Trophoblast cell (in vitro differentiated cells and primary cell): ENCODE measurements around the gene IPO11.

ENCODE experiments used
- DNase-seq, 2 donors: peaks; one replicate each; pipeline ENCODE4 v3.0.0-alpha.2; 2016
- H2AFZ ChIP-seq: 2 replicates; pipeline ENCODE4 v1.6.1; 2013; ENCODE audit warnings: low read length, moderate library complexity, mild to moderate bottlenecking; ENCODE audit not compliant: insufficient read depth, poor library complexity
- H2AK5ac ChIP-seq: 2 replicates; pipeline ENCODE4 v1.6.1; 2013; ENCODE audit warnings: mild to moderate bottlenecking, low read length
- H2BK120ac ChIP-seq: 2 replicates; pipeline ENCODE4 v1.6.1; 2013; ENCODE audit warnings: low read length, mild to moderate bottlenecking, moderate library complexity; ENCODE audit not compliant: insufficient read depth, poor library complexity
- H2BK12ac ChIP-seq: 2 replicates; pipeline ENCODE4 v1.6.1; 2013; ENCODE audit warnings: mild to moderate bottlenecking, low read length, moderate library complexity
- H2BK5ac ChIP-seq: 2 replicates; pipeline ENCODE4 v1.6.1; 2013; ENCODE audit warnings: low read length, low read depth, moderate library complexity, mild to moderate bottlenecking; ENCODE audit not compliant: poor library complexity
- H3K14ac ChIP-seq: 2 replicates; pipeline ENCODE4 v1.6.1; 2013; ENCODE audit warnings: mild to moderate bottlenecking, low read length
- H3K18ac ChIP-seq: 2 replicates; pipeline ENCODE4 v1.6.1; 2013; ENCODE audit warnings: mild to moderate bottlenecking, low read length
- H3K23ac ChIP-seq: 2 replicates; pipeline ENCODE4 v1.6.1; 2013; ENCODE audit warnings: low read length
- H3K27ac ChIP-seq: 2 replicates; pipeline ENCODE4 v1.5.1; 2013; ENCODE audit warnings: low read depth, mild to moderate bottlenecking, inconsistent platforms, low read length, moderate library complexity
- H3K27me3 ChIP-seq: 2 replicates; pipeline ENCODE4 v1.6.1; 2013; ENCODE audit warnings: inconsistent platforms, mild to moderate bottlenecking, low read length, moderate library complexity; ENCODE audit not compliant: insufficient read depth
- H3K36me3 ChIP-seq, 2 experiments: 1 replicate in 1 of 2; 2 replicates in 1 of 2; pipeline ENCODE4 v1.6.1; 2013; ENCODE audit warnings: low read length in 2 of 2, mild to moderate bottlenecking in 2 of 2, moderate library complexity in 1 of 2; ENCODE audit not compliant: insufficient read depth in 2 of 2, control insufficient read depth in 1 of 2
- H3K4ac ChIP-seq: 2 replicates; pipeline ENCODE4 v1.6.1; 2013; ENCODE audit warnings: low read depth, mild to moderate bottlenecking, low read length, moderate library complexity
- H3K4me1 ChIP-seq, 2 experiments: 1 replicate in 1 of 2; 2 replicates in 1 of 2; pipeline ENCODE4 v1.6.1; 2013; ENCODE audit warnings: low read length in 2 of 2, mild to moderate bottlenecking in 2 of 2, moderate library complexity in 1 of 2; ENCODE audit not compliant: insufficient read depth in 2 of 2, control insufficient read depth in 1 of 2
- H3K4me2 ChIP-seq: 2 replicates; pipeline ENCODE4 v1.6.1; 2013; ENCODE audit warnings: inconsistent platforms, mild to moderate bottlenecking, low read length, moderate library complexity
- H3K4me3 ChIP-seq: 2 replicates; pipeline ENCODE4 v1.5.1; 2013; ENCODE audit warnings: mild to moderate bottlenecking, low read depth, low read length, inconsistent platforms
- H3K79me1 ChIP-seq: one replicate; pipeline ENCODE4 v1.6.1; 2013; ENCODE audit warnings: low read length
- H3K79me2 ChIP-seq: 2 replicates; pipeline ENCODE4 v1.6.1; 2013; ENCODE audit warnings: low read length, mild to moderate bottlenecking; ENCODE audit not compliant: control insufficient read depth, insufficient read depth, poor library complexity
- H3K9ac ChIP-seq: 2 replicates; pipeline ENCODE4 v1.6.1; 2013; ENCODE audit warnings: mild to moderate bottlenecking, low read length
- H3K9me3 ChIP-seq: 2 replicates; pipeline ENCODE4 v1.6.1; 2013; ENCODE audit warnings: low read depth, mild to moderate bottlenecking, control low read depth, inconsistent platforms, low read length; ENCODE audit not compliant: insufficient read depth
- H4K12ac ChIP-seq: 2 replicates; pipeline ENCODE4 v1.6.1; 2013; ENCODE audit warnings: low read depth, mild to moderate bottlenecking, low read length, moderate library complexity
- H4K8ac ChIP-seq: 2 replicates; pipeline ENCODE4 v1.6.1; 2013; ENCODE audit warnings: low read depth, mild to moderate bottlenecking, low read length, moderate library complexity
- H4K91ac ChIP-seq: one replicate; pipeline ENCODE4 v1.6.1; 2013; ENCODE audit warnings: low read depth, mild to moderate bottlenecking, low read length, moderate library complexity
- WGBS: extraction: QIAGEN DNeasy Blood & Tissue Kit; methylation state at CpG from one replicate; pipeline ENCODE4 v1.1.7; 2013; ENCODE audit warnings: missing lambda C conversion rate; ENCODE audit not compliant: insufficient read length, insufficient coverage; ENCODE audit errors: extremely low coverage; 5-methylcytosine and 5-hydroxymethylcytosine counted together

The IPO11 gene

GRCh38 chr5:62403411-62404250, 8.9 kb upstream of the IPO11 start, which contains the start of gene DIMT1:
Gene DIMT1, minus strand, starts transcription at chr5:62403905. Its CDS starts 133 bp downstream, at chr5:62403772.
- Histone ChIP-seq H3K79me1 (peaks cover 10% of the 10 kb centered on the region), H3K36me3 (peaks cover 11% of the 10 kb centered on the region in 2 experiments), H2BK12ac (peak within 1 kb of the TSS; percentile 6), H4K12ac (peak within 1 kb of the TSS; percentile 85), H2BK120ac (peak within 1 kb of the TSS; percentile 56), H4K8ac (peak within 1 kb of the TSS; percentile 84), H4K91ac (peak within 1 kb of the TSS; percentile 86), H3K14ac (peak within 1 kb of the TSS; percentile 79), H2AK5ac (no peak within 1 kb of the TSS), H2BK5ac (peak within 1 kb of the TSS; percentile 82), H3K4me1 (no peaks in the 10 kb centered on the region), H3K4ac (peak within 1 kb of the TSS; percentile 29), H3K79me2 (peaks cover 4% of the 10 kb centered on the region), H3K27ac (peak within 1 kb of the TSS; percentile 98), H3K4me2 (peak within 1 kb of the TSS; percentile 93), H3K9ac (peak within 1 kb of the TSS; percentile 98), H3K23ac (no peak within 1 kb of the TSS), H3K4me3 (peak within 1 kb of the TSS; percentile 88), H3K9me3 (no peaks in the 10 kb centered on the region), H3K27me3 (no peaks in the 10 kb centered on the region), H3K18ac (peak within 1 kb of the TSS; percentile 41), H2AFZ (peak within 1 kb of the TSS; percentile 98)
- no CpG with 5 or more reads among the region's 66 CpGs for WGBS
- peak; percentile 99 for DNase-seq

GRCh38 chr5:62413711-62414110, 1.1 kb downstream of the IPO11 start:
- Histone ChIP-seq H2AK5ac (no peak overlapping the region), H3K36me3 (no peaks in the 10 kb centered on the region), H3K27ac (no peak overlapping the region), H3K9ac (no peak overlapping the region), H3K4me2 (peak overlapping the region; percentile 86), H3K4me1 (peaks cover 3 to 4% of the 10 kb centered on the region in 2 experiments), H4K8ac (peak overlapping the region; percentile 23), H2AFZ (no peak overlapping the region), H3K27me3 (no peaks in the 10 kb centered on the region), H2BK12ac (no peak overlapping the region), H3K18ac (no peak overlapping the region), H2BK5ac (no peak overlapping the region), H3K23ac (no peak overlapping the region), H3K4ac (peak overlapping the region; percentile 98), H3K14ac (no peak overlapping the region), H3K79me2 (peaks cover 6% of the 10 kb centered on the region), H4K12ac (no peak overlapping the region), H3K9me3 (no peaks in the 10 kb centered on the region), H2BK120ac (no peak overlapping the region), H3K4me3 (no peak overlapping the region), H3K79me1 (peaks cover 5% of the 10 kb centered on the region), H4K91ac (no peak overlapping the region)
- no peak for DNase-seq
- no CpG with 5 or more reads among the region's 3 CpGs for WGBS

GRCh38 chr5:62418462-62419076, 6.0 kb downstream of the IPO11 start:
- H2AK5ac ChIP-seq = no peak overlapping the region
- no peak overlapping the region for H3K4ac ChIP-seq
- H4K8ac ChIP-seq = no peak overlapping the region
- no peak overlapping the region for H3K14ac ChIP-seq
- no peaks in the 10 kb centered on the region for H3K4me1 ChIP-seq
- no peak overlapping the region for H2AFZ ChIP-seq
- no peak overlapping the region for H3K27ac ChIP-seq
- no peak overlapping the region for H4K91ac ChIP-seq
- H3K9ac ChIP-seq = no peak overlapping the region
- peaks cover 0 to 2% of the 10 kb centered on the region in 2 experiments for H3K36me3 ChIP-seq
- no CpG with 5 or more reads among the region's 4 CpGs for WGBS
- no peaks in the 10 kb centered on the region for H3K79me2 ChIP-seq
- no peak overlapping the region for H2BK120ac ChIP-seq
- no peak overlapping the region for H2BK12ac ChIP-seq
- H3K4me3 ChIP-seq = no peak overlapping the region
- no peaks in the 10 kb centered on the region for H3K79me1 ChIP-seq
- no peaks in the 10 kb centered on the region for H3K27me3 ChIP-seq
- H3K9me3 ChIP-seq = no peaks in the 10 kb centered on the region
- DNase-seq = no peak
- no peak overlapping the region for H2BK5ac ChIP-seq
- H4K12ac ChIP-seq = no peak overlapping the region
- H3K4me2 ChIP-seq = no peak overlapping the region
- no peak overlapping the region for H3K18ac ChIP-seq
- no peak overlapping the region for H3K23ac ChIP-seq

- no peak overlapping the region for H3K9ac ChIP-seq
- H3K27me3 ChIP-seq = no peaks in the 10 kb centered on the region
- no peaks in the 10 kb centered on the region for H3K4me1 ChIP-seq
- no peak overlapping the region for H3K4me3 ChIP-seq
- no peak overlapping the region for H2BK5ac ChIP-seq
- H3K36me3 ChIP-seq = peaks cover 0 to 2% of the 10 kb centered on the region in 2 experiments
- H4K12ac ChIP-seq = no peak overlapping the region
- no peaks in the 10 kb centered on the region for H3K9me3 ChIP-seq
- H3K4ac ChIP-seq = peak overlapping the region; percentile 87
- H3K79me2 ChIP-seq = no peaks in the 10 kb centered on the region
- H3K27ac ChIP-seq = no peak overlapping the region
- H4K91ac ChIP-seq = no peak overlapping the region
- H3K4me2 ChIP-seq = no peak overlapping the region
- H2BK12ac ChIP-seq = no peak overlapping the region
- no CpG with 5 or more reads among the region's 3 CpGs for WGBS
- H2AFZ ChIP-seq = no peak overlapping the region
- DNase-seq = no peak
- no peak overlapping the region for H2AK5ac ChIP-seq
- H4K8ac ChIP-seq = no peak overlapping the region
- no peak overlapping the region for H3K23ac ChIP-seq
- H3K14ac ChIP-seq = no peak overlapping the region
- H2BK120ac ChIP-seq = no peak overlapping the region
- H3K18ac ChIP-seq = no peak overlapping the region
- H3K79me1 ChIP-seq = no peaks in the 10 kb centered on the region
These were observed 7.0 kb downstream of the IPO11 start for GRCh38 chr5:62419609-62420008.
